ENCODE measurements around the gene GBX2.

The GBX2 gene

DNA sequence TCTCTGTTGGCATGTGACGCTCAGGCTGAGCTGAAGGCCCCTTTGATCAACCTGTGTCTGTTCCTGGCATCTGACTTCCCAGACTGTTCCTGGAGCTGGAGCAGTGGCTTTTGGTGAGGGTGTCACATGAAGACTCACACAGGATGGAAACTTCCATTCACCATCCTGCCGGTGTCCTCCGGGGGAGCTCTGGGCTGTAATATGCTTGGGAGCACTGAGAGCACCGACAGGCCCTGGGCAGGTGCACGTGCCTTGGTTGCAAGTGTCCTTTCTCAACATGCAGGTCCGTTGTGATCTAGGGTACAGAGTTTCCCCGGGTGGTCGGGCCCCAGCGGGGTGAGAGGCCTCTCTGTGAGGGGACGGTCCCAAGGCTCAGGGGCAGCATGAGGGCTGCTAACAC lies 24.8 kb upstream of the GBX2 start:
- DNase-seq (ENCODE audit: low read depth): no peak
- H3K4me3 ChIP-seq (ENCODE audit: control insufficient read depth, low read depth, low read length): no peak overlapping the region
- TF ChIP-seq, protein P1, sequence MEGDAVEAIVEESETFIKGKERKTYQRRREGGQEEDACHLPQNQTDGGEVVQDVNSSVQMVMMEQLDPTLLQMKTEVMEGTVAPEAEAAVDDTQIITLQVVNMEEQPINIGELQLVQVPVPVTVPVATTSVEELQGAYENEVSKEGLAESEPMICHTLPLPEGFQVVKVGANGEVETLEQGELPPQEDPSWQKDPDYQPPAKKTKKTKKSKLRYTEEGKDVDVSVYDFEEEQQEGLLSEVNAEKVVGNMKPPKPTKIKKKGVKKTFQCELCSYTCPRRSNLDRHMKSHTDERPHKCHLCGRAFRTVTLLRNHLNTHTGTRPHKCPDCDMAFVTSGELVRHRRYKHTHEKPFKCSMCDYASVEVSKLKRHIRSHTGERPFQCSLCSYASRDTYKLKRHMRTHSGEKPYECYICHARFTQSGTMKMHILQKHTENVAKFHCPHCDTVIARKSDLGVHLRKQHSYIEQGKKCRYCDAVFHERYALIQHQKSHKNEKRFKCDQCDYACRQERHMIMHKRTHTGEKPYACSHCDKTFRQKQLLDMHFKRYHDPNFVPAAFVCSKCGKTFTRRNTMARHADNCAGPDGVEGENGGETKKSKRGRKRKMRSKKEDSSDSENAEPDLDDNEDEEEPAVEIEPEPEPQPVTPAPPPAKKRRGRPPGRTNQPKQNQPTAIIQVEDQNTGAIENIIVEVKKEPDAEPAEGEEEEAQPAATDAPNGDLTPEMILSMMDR (IDR thresholded peaks at IDR 0.05; ENCODE audit: control insufficient read depth, insufficient read depth, low read depth, low read length, missing control alignments): no peak

DNA sequence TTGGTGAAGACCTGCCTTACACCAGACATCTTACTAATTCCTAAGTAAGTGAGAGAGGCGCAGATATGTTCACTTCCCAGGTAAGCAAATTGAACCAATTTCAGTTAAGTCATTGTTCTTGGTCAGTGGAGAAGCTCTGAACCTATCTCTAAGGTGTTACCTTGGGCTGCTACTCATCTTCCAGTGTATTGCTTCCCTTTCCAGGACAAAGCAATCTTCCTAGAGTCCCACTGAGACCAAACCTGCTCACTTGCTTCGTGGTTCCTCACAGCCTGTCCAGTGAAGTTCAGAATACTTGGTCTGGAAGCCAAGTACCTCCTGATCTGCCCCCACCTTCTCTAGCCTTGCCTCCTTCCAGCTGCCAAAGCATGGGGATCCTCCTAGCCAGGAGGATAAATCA lies 22.5 kb upstream of the GBX2 start:
- TF ChIP-seq, protein P1 (IDR thresholded peaks at IDR 0.05; ENCODE audit: control insufficient read depth, insufficient read depth, low read depth, low read length, missing control alignments): no peak
- DNase-seq (ENCODE audit: low read depth): no peak
- H3K4me3 ChIP-seq (ENCODE audit: control insufficient read depth, low read depth, low read length): no peak overlapping the region

DNA sequence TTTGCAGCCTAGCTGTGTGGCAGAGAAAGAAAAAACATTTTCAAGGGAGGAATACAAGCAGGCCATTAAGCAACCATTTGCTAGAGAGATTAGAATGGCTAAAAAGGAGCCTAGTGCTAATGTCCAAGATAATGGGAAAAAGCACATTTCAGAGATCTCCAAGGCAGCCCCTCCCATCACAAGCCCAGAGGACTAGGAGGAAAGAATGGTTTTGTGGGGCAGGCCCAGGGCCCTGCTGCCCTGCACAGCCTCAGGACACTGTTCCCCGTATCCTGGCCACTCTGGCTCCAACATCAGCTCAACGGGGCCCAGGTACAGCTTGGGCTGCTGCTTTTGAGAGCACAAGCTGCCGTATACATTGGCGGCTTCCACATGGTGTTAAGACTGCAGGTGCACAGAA lies 16.5 kb upstream of the GBX2 start:
- TF ChIP-seq, protein P1 (IDR thresholded peaks at IDR 0.05; ENCODE audit: control insufficient read depth, insufficient read depth, low read depth, low read length, missing control alignments): no peak
- no peak overlapping the region for H3K4me3 ChIP-seq (ENCODE audit: control insufficient read depth, low read depth, low read length)

DNA sequence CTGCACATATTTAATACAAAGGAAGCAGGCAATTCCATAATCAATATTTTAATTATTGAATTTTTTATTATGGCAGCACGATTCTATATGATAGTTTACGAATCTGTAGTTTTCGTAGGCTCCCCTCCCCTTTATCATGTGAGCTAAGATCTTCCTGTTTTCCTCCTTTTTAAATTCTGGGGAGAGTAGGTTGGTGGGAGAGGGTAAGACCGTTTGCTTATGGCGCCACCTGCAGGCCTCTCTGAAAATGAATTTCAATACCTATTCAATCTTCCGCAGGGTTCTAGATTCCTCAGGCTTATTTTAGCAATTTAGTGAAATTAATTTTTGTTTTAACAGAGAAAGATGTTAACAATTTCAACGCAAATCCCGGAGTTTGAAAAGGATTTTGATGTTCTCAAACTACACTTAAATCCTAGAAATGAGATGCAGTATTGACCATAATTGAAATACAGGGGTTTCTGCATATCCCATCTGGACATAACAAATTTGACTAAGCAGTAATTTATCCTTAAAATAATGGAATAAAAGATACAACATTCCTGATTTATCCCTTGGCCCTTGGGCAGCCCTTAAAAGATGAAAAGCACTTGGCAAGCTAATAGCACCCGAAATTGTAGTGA lies 12.8 kb upstream of the GBX2 start:
- H3K4me3 ChIP-seq (ENCODE audit: control insufficient read depth, low read depth, low read length): no peak overlapping the region
- peak; percentile 11 for DNase-seq (ENCODE audit: low read depth)
- TF ChIP-seq, protein P1 (IDR thresholded peaks at IDR 0.05; ENCODE audit: control insufficient read depth, insufficient read depth, low read depth, low read length, missing control alignments): peak; percentile 74

More for the DNA sequence above, 16.5 kb upstream of the GBX2 start:
- DNase-seq (ENCODE audit: low read depth): no peak

DNA sequence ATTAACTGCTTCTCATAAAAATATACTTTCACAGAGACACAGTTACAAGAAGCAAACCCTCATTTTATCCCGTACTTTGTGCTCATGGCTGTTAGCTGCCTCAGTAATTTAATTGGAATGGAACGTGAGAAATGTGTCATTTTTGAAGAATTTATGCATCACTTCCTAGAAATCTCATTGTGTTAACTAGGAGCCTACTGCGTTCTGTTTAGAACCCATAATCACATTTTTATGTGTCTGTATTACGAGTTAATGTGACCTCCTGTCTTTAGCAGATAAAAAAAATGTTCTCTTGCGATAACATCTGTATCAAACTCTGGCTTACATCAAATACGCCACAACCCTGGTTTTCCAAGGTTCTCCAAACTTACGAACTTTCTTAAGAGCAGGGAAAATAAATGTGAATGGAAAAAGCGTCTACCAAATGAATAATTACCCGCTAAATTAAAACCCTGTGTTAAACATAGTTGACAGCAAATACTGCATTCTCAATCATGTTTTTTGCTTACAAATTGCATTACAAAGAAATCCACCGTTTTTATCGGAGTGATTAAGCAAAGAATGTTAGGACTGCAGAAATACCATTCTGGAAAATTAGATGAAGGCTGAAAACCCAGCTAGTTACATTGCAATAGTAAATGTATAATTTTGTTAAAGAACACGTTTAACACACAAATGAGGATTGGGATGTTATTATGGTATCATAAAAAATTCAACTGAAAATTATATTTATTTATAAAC lies 12.1 kb upstream of the GBX2 start:
- no peak overlapping the region for H3K4me3 ChIP-seq (ENCODE audit: control insufficient read depth, low read depth, low read length)
- TF ChIP-seq, protein P1 (IDR thresholded peaks at IDR 0.05; ENCODE audit: control insufficient read depth, insufficient read depth, low read depth, low read length, missing control alignments): no peak
- no peak for DNase-seq (ENCODE audit: low read depth)

DNA sequence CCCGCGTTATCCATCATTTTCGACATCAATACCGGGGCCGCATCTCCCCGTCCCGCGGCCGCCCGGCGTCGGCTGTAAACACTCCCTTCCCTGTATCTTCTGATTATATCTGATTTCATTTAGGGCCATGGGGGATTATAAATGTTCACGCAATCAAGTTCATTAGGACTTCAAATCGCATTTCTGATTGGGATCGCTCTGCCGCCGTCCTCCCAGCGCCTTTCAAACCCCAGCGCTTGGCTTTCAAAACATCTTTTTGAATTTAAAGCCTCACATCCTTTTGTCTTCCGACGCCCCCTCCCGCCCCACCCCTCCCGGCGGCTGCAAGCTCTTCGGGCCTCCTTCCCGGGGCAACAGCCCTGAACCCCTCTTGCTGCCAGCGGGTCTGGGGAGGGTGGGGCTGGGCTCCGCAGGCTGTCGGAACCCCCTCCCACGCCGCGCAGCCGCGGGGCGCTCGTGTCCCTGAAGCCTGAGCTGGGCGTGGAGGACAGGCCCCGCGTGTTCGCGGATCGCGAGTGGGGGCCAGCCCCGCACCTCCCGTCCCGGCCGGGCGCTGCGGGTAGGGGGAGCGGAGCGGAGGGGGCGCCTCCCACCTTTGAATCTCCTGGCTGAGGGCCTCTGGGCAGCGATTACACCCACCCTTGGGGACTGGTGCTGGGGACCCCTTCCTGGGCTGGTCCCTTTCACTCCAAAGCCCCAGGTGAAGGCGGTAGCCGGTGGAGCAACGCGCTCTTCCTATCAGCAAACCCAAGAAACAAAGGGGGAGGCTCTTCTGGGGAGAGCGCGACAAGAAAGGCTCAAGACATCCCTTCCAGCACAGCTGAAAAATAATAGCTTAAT lies 11.3 kb upstream of the GBX2 start:
- TF ChIP-seq, protein P1 (IDR thresholded peaks at IDR 0.05; ENCODE audit: control insufficient read depth, insufficient read depth, low read depth, low read length, missing control alignments): no peak
- no peak for DNase-seq (ENCODE audit: low read depth)
- H3K4me3 ChIP-seq (ENCODE audit: control insufficient read depth, low read depth, low read length): peak overlapping the region; percentile 6
